GM18505 (cell line): ENCODE results near the gene DEDD2.
A peak's percentile ranks its signal among the peaks of the same experiment; 100 is the strongest.
"Not testable (repeated sequence)": the region's sequence is repeated elsewhere in the genome, so short reads cannot be mapped to it uniquely, and the experiment has no call there.

Experiments
- ATAC-seq: cut with Tn5 transposase; IDR thresholded peaks from one replicate; pipeline ENCODE4 v1.9.1; 2021; ENCODE audit not compliant: unreplicated experiment
- POLR2A ChIP-seq: IDR thresholded peaks from 4 replicates; pipeline ENCODE4 v1.6.1; 2011; ENCODE audit warnings: borderline replicate concordance; ENCODE audit not compliant: insufficient read depth, insufficient read length; ENCODE audit errors: extremely low read depth

DEDD2 gene, protein sequence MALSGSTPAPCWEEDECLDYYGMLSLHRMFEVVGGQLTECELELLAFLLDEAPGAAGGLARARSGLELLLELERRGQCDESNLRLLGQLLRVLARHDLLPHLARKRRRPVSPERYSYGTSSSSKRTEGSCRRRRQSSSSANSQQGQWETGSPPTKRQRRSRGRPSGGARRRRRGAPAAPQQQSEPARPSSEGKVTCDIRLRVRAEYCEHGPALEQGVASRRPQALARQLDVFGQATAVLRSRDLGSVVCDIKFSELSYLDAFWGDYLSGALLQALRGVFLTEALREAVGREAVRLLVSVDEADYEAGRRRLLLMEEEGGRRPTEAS

DNA sequence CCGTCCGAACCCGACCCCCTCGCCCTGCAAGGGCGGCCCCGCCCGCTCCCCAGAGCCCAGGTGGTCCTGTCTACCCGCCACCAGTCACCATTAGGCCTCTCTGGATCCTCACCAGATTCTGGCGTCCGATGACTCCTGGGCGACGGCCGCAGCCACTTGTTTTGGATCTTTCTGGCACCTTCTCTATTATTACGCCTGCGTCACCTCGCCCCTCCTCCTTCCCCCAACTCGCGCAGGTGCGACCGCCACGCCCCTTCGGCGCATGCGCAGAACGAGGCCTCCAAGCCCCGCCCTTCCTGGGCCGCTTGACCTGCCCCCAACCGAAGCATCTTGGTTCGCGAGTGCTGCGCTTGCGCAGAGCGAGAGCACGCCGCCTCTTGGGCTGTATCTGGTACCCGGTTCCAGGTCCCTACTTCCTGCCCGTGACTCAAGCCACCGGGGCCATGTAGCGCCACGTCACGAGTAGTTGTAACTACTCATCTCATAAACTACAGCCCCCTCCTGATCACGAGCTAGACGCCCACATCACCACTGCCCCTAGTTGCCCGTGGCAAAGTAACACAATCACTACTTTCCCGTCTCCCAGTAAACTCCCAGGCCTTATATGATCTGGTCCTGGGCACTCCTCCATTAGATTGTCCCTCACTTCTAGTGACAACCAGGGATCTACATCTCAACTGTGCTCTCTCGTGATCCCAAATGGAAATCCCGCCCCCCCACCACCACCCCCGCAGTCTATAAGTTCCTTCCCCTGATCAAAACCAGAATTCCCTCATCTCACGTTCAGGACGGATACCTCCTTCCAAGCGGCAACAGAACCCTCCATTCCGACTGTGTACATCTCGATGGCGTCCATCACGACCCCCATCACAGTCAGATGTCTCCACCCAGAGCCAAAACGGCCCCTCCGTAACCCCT is at the start of gene DEDD2:
TSS of gene DEDD2 (minus strand) at position 158 of the 918 bp plus-strand sequence. CDS start 670 bp downstream, outside the sequence.
- peak; percentile 77 for TF ChIP-seq POLR2A
- ATAC-seq: peak; percentile 74

DNA sequence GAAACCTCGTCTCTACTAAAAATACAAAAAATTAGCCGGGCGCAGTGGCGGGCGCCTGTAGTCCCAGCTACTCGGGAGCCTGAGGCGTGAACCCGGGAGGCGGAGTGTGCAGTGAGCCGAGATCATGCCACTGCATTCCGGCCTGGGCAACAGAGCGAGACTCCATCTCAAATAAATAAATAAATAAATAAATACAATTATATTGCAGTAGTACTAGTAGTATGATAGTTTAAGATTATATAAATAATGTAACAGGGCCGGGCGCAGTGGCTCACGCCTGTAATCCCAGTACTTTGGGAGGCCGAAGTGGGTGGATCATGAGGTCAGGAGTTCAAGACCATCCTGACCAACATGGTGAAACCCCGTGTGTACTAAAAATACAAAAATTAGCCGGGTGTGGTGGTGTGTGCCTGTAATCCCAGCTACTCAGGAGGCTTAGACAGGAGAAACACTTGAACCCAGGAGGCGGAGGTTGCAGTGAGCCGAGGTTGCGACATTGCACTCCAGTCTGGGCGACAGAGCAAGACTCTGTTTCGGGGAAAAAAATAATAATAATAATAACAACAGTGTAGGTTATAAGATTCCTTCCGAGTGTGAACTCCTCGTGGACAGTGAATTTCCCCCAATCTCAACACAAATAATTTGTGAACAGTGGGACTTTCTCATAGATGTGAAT is 49.6 kb upstream of the DEDD2 start:
- ATAC-seq: not testable (repeated sequence)

DNA sequence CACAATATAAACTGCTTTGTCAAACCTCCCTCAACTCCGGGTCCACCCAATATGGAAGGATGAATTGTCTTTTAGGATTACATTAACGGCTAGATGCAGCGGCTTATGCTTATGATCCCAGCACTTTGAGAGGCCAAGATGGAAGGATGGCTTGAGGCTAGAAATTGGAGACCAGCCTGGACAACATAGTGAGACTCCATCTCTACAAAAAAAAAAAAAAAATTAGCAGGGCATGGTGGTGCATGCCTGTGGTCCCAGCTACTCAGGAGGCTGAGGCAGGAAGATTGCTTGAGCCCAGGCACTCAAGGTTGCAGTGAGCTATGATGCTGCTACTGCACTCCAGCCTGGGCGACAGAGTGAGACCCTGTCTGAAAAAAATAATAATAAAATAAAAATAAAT is 48.6 kb upstream of the DEDD2 start:
- ATAC-seq: not testable (repeated sequence)

DNA sequence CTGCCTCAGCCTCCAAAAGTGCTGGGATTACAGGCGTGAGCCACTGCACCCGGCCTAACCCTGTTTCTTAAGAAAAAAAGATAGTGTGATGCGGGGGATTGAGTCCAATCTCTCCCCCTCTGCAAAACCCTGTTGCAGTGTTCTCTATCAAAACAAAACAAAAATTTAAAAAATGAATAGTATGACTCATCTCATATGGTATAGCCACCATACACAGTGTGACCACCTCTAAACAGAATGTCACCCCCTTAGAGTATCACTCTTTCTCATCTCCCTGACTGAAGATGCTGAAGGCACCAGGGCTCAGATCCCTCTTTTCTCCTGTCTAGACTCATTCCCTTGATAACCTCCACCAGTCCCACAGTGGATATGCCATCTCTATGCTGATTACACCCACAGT is 44.3 kb upstream of the DEDD2 start:
- TF ChIP-seq POLR2A: no peak
- ATAC-seq: no peak

DNA sequence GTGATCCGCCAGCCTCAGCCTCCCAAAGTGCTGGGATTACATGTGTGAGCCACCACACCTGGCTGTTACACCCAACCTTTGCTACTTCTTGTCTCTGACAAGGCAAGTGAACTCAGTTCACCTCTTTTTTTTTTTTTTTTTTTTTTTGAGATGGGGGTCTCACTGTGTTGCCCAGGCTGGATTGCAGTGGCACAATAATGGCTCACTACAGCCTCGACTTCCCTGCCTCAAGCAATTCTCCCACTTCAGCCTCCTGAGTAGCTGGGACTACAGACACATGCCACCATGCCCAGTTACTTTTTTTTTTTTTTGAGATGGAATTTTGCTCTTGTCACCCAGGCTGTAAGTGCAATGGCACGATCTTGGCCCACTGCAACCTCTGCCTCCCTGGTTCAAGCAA is 40.4 kb upstream of the DEDD2 start:
- not testable (repeated sequence) for ATAC-seq

DNA sequence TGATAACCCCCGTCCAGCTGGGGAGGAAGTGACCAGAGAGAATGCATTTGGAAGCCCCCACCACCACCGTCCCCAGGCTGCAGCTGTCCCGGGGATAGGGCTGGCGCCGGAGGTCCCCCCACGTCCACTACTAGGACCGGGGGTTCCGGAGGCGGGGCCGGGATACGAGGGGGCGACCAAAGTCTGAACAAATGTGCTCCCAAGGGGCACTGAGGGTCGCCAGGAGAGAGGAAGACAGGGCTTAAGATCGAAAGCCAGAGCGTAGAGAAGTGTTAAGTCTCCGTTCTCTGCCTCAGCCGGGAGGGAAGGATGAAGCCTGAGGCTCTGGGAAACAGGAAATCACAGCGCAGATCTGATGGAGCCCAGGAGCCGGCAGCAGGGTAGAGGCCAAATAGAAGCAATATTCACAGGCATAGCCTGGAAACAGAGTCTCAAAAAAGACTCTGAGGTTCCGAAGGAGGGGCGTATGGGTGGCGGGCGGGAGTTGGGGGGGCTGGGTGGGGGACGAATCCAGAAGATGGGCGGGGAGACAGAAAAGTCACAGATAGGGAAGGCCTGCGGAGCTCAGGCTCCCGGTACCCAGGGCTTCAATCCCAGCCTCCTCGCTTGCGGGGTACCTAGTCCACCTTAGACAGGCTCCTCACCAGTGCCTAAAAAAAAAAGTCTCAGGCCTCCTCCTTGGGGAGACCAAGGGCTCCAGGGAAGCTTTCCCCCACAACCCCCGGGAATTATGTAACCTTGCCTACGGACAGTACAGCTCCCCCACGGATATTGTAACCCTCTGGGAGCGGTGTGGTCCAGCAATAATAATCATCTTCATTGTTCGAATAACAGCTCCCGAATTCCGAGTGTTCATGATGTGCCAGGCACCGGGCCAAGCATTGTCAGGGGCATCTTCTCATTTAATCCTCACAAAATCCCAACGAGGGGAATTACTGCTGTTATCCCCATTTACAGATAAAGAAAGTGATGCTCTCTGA is 38.6 kb upstream of the DEDD2 start:
- TF ChIP-seq POLR2A: no peak
- no peak for ATAC-seq

DNA sequence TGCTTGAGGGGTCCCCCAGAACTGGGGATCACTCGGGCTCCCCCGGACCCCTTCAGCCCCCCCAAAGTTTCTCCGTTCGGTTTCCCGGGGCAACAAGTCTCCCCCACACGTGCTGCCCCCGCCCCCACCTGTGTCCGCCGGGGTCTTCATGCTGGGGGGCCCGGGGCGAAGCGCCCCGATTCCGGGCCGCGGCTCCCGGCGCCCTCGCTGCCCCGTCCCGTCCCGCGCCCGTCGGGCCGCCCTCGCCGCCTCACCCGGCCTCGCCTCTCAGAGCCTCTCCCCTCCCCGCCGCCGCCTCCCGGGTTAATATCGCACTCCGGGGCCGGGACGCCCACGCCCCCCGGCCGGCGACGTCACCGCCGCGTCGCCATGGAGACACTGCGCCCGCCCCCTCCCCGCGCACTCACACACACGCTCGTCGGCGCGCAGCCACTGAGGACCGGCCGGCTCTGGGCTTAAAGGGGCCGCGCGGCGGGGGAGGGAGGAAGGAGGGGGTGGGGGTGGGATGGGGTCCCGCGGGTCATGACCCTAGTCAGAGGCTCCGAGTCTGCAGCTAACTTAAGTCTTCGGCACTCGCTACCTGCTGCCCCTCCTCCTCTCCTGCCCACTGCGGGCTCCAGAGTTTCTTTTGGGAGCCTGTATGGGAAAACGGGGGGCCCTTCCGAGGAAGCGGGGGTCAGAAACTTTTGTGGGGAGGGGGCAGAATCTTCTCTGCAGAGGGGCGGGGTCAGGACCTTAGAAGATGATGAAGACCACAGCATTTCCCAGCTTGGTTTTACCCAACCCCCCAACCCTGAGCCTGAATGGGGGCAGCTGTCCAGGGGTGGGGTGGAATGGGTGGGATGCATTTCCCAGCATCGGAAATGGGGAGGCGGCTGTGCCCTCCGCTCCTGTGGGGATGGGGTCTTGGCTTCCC is 37.6 kb upstream of the DEDD2 start, which contains the start of gene ERF:
TSS of gene ERF (minus strand) at position 279 of the 916 bp plus-strand sequence. CDS start at position 150, 129 bp downstream.
- ATAC-seq: peak; percentile 66
- peak; percentile 74 for TF ChIP-seq POLR2A

DNA sequence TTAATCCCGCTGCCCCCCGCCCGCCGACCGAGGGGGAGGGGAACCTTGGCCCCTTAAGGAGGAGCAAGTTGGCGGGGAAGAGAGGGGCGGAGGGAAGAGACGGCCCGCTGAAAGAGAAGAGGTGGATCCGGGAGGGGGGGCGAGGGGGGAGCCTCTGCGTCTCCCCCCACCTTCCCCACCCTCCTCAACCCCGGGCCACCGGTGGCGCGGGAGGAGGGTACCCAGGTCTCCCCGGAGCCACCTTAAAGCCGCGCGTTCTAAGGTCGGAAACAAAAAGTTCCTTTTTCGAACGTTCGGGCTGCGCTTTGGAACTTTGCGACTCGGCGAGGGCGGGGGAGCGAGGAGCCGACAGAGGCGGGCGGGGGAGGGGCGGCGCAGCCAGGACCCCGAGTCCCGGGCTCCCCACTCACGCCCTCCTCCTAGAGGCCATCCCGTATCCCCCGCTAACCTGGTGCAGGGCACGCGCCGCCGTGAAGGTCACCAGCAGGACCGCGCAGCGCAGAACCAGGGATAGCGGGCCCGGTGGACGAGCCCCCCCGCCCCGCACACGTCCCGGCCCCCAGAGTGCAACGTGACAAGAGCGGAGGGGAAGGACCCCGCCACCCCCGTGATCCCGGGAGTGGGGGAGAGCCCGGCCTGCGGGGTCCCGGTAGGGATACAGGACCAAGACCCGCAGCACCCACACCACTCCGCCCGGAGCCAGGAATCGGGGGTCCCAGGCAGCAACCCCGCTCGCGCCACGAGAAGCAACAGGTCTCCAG is 36.8 kb upstream of the DEDD2 start:
- ATAC-seq: peak; percentile 30
- TF ChIP-seq POLR2A: no peak

DNA sequence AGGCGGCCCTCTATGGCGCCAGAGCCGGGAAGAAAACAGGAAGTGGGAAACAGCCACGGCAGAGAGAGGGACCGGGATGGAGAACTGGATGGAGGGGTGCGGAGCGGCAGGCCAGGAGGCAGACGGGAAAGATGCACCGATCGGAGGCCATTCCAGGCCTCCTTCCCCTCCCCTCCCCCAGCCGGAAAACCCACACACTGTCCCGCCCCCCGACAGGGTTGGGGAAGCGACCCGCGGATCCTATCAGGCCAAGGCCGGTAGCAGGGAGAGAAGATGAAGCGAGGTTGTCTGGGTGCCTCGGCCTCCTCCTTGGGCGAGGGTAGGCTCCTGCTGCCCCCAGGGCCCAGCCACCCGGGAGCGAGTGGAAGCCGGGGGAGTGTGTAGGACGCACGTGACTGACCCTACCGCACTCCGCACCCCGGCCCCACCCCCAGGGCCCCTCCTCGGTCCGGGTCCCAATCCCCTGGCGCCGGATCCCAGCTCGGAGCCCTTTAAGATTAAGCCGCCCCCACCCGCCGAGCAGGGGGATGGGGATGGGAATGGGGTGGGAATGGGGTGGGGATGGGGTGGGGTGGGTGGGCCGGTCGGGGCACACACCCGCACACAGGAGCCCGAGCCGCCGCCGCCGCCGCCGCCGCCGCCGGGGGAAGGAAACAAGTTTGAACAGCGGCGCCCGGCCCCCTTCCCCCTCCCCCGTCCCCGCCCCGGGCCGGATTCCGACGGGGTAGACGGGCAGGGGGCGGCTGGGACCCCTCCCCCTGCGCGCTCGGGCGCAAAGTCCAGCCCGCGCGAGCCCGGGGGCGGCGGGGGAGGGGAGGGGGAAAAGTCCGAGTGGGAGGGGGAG is 36.0 kb upstream of the DEDD2 start:
- peak; percentile 13 for ATAC-seq
- TF ChIP-seq POLR2A: peak; percentile 48
